ENCODE data around the gene WDFY4.

WDFY4 gene

GRCh38 chr10:48894911-48895802, 210.5 kb downstream of the WDFY4 start (continued):
- TF ChIP-seq, protein P1, sequence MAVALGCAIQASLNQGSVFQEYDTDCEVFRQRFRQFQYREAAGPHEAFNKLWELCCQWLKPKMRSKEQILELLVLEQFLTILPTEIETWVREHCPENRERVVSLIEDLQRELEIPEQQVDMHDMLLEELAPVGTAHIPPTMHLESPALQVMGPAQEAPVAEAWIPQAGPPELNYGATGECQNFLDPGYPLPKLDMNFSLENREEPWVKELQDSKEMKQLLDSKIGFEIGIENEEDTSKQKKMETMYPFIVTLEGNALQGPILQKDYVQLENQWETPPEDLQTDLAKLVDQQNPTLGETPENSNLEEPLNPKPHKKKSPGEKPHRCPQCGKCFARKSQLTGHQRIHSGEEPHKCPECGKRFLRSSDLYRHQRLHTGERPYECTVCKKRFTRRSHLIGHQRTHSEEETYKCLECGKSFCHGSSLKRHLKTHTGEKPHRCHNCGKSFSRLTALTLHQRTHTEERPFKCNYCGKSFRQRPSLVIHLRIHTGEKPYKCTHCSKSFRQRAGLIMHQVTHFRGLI (tag by site-specific recombination; IDR thresholded peaks at IDR 0.05): no peak
- TF ChIP-seq ZBTB48 (tag by site-specific recombination; IDR thresholded peaks at IDR 0.05) (no peak), ZNF768 (tag by site-specific recombination; IDR thresholded peaks at IDR 0.05) (no peak), ZNF664 (tag by site-specific recombination; IDR thresholded peaks at IDR 0.05) (no peak), YY1 (tag by site-specific recombination; IDR thresholded peaks at IDR 0.05) (no peak), ZBTB21 (tag by site-specific recombination; IDR thresholded peaks at IDR 0.05) (no peak)

- H3K27ac ChIP-seq (ENCODE audit: extremely low read depth, low read depth, low read length): no peak overlapping the region
- H3K4me3 ChIP-seq (ENCODE audit: low read depth, low read length): no peak overlapping the region
- no peaks in the 10 kb centered on the region for H3K4me1 ChIP-seq (ENCODE audit: control insufficient read depth, insufficient read depth, low read length)
- ChIA-PET CTCF (no interaction called here), POLR2A (no interaction called here)
- no peaks in the 10 kb centered on the region for H3K36me3 ChIP-seq (ENCODE audit: control insufficient read depth in 2 of 2, insufficient read depth in 1 of 2, low read length in 2 of 2)
- H3K9me3 ChIP-seq (ENCODE audit: control insufficient read depth, insufficient read depth, low read depth, low read length): no peaks in the 10 kb centered on the region
- no peak for TF ChIP-seq KLF8 (tag by site-specific recombination; IDR thresholded peaks at IDR 0.05)
- no peak for TF ChIP-seq SETDB1 (IDR thresholded peaks at IDR 0.05; ENCODE audit: insufficient read length, low read length)
- TF ChIP-seq ZNF138 (tag by site-specific recombination; IDR thresholded peaks at IDR 0.05; ENCODE audit: borderline replicate concordance): no peak
- TF ChIP-seq ZNF623 (tag by site-specific recombination; IDR thresholded peaks at IDR 0.05): no peak
- TF ChIP-seq, protein P2, sequence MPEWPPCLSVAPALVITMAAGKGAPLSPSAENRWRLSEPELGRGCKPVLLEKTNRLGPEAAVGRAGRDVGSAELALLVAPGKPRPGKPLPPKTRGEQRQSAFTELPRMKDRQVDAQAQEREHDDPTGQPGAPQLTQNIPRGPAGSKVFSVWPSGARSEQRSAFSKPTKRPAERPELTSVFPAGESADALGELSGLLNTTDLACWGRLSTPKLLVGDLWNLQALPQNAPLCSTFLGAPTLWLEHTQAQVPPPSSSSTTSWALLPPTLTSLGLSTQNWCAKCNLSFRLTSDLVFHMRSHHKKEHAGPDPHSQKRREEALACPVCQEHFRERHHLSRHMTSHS (tag by site-specific recombination; IDR thresholded peaks at IDR 0.05): no peak
- TF ChIP-seq SP3 (tag by site-specific recombination; IDR thresholded peaks at IDR 0.05): no peak
Observed at GRCh38 chr10:48895803-48896195, 211.1 kb downstream of the WDFY4 start.

- Histone ChIP-seq H3K4me1 (ENCODE audit: control insufficient read depth, insufficient read depth, low read length) (no peaks in the 10 kb centered on the region), H3K4me3 (ENCODE audit: low read depth, low read length) (no peak overlapping the region), H3K9me3 (ENCODE audit: control insufficient read depth, insufficient read depth, low read depth, low read length) (no peaks in the 10 kb centered on the region), H3K27ac (ENCODE audit: extremely low read depth, low read depth, low read length) (no peak overlapping the region), H3K36me3 (ENCODE audit: control insufficient read depth in 2 of 2, insufficient read depth in 1 of 2, low read length in 2 of 2) (no peaks in the 10 kb centered on the region)
- TF ChIP-seq ZBTB10 (tag by site-specific recombination; IDR thresholded peaks at IDR 0.05): no peak
- no peak for TF ChIP-seq ZNF426 (tag by site-specific recombination; IDR thresholded peaks at IDR 0.05)
- no peak for TF ChIP-seq ZBTB21 (tag by site-specific recombination; IDR thresholded peaks at IDR 0.05)
- TF ChIP-seq, protein P3, sequence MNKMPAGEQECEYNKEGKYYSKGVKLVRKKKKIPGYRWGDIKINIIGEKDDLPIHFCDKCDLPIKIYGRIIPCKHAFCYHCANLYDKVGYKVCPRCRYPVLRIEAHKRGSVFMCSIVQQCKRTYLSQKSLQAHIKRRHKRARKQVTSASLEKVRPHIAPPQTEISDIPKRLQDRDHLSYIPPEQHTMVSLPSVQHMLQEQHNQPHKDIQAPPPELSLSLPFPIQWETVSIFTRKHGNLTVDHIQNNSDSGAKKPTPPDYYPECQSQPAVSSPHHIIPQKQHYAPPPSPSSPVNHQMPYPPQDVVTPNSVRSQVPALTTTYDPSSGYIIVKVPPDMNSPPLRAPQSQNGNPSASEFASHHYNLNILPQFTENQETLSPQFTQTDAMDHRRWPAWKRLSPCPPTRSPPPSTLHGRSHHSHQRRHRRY (tag by site-specific recombination; IDR thresholded peaks at IDR 0.05): no peak
- TF ChIP-seq ZBTB8A (tag by site-specific recombination; IDR thresholded peaks at IDR 0.05): no peak
- no peak for TF ChIP-seq ZBTB17 (tag by site-specific recombination; IDR thresholded peaks at IDR 0.05)
- TF ChIP-seq ZNF132 (tag by site-specific recombination; IDR thresholded peaks at IDR 0.05; ENCODE audit: borderline replicate concordance): no peak
- TF ChIP-seq ZNF664 (tag by site-specific recombination; IDR thresholded peaks at IDR 0.05): no peak
- TF ChIP-seq YY1 (tag by site-specific recombination; IDR thresholded peaks at IDR 0.05): no peak
- TF ChIP-seq ZIC2 (tag by site-specific recombination; IDR thresholded peaks at IDR 0.05): no peak
- no peak for TF ChIP-seq ZNF169 (tag by site-specific recombination; IDR thresholded peaks at IDR 0.05)
- no peak for TF ChIP-seq HOXA7 (CRISPR knock-in tag; IDR thresholded peaks at IDR 0.05; ENCODE audit: borderline replicate concordance)
- TF ChIP-seq ZNF341 (tag by site-specific recombination; IDR thresholded peaks at IDR 0.05; ENCODE audit: low read depth): no peak
- no peak for TF ChIP-seq ZNF510 (tag by site-specific recombination; IDR thresholded peaks at IDR 0.05; ENCODE audit: insufficient replicate concordance)
- TF ChIP-seq ZNF623 (tag by site-specific recombination; IDR thresholded peaks at IDR 0.05): no peak
- no peak for TF ChIP-seq SP3 (tag by site-specific recombination; IDR thresholded peaks at IDR 0.05)
- TF ChIP-seq ZNF175 (tag by site-specific recombination; IDR thresholded peaks at IDR 0.05): no peak
- TF ChIP-seq HOXC10 (CRISPR knock-in tag; IDR thresholded peaks at IDR 0.05): no peak
- no peak for TF ChIP-seq EGR2 (tag by site-specific recombination; IDR thresholded peaks at IDR 0.05; ENCODE audit: low read depth)
- no peak for TF ChIP-seq ZNF701 (tag by site-specific recombination; IDR thresholded peaks at IDR 0.05)
- POLR2A ChIA-PET: no interaction called here
- CTCF ChIA-PET: no interaction called here
Observed at GRCh38 chr10:48896756-48897440, 212.2 kb downstream of the WDFY4 start.

Data from HEK293 (cell line).